H1 (cell line): ENCODE measurements around the gene MBTPS1. TPM values are rescaled to one million over a fixed set of nuclear protein-coding genes. Genes with fewer than 3 reads are reported as not detected.
A peak's percentile ranks its signal among the peaks of the same experiment; 100 is the strongest.

Experiments used
- CTCF ChIA-PET: fragments of 300-600 bp; sonication (Branson Sonifier 250); formaldehyde crosslinking; loops from one replicate; lab custom pipeline; 2021; ENCODE audit not compliant: partially characterized antibody; lab: Charles Lee
- POLR2A ChIA-PET: fragments of 300-600 bp; sonication (Branson Sonifier 250); formaldehyde crosslinking; loops from one replicate; lab custom pipeline; 2021; ENCODE audit warnings: inconsistent platforms; ENCODE audit not compliant: partially characterized antibody; lab: Charles Lee
- DNase-seq, 2 experiments: peaks; one replicate each; pipeline versions ENCODE4 v3.0.0 to v3.0.0-alpha.2; 2010 to 2022; ENCODE audit warnings: low spot score in 2 of 2, low read depth in 1 of 2, mixed read lengths in 1 of 2
- FAIRE-seq: peaks from 2 replicates; lab custom pipeline; 2011; peaks lifted over from hg19 to GRCh38; lab: Jason Lieb, UNC
- H2AFZ ChIP-seq: 2 replicates; pipeline ENCODE4 v1.8.1; 2012; ENCODE audit warnings: low read length, inconsistent platforms
- H2AK5ac ChIP-seq: 2 replicates; pipeline ENCODE4 v1.6.1; 2013; ENCODE audit warnings: low read depth, low read length
- H2BK120ac ChIP-seq: replicated peaks from 2 replicates; pipeline ENCODE3; 2013; ENCODE audit warnings: low read depth, low read length, inconsistent platforms
- H2BK12ac ChIP-seq: 2 replicates; pipeline ENCODE4 v1.6.1; 2013; ENCODE audit warnings: low read depth, low read length
- H2BK15ac ChIP-seq: 2 replicates; pipeline ENCODE4 v1.6.1; 2013; ENCODE audit warnings: low read length
- H2BK20ac ChIP-seq: 2 replicates; pipeline ENCODE4 v1.6.1; 2013; ENCODE audit warnings: low read length
- H2BK5ac ChIP-seq: 2 replicates; pipeline ENCODE4 v1.6.1; 2013; ENCODE audit warnings: low read depth, low read length
- H3K14ac ChIP-seq: 2 replicates; pipeline ENCODE4 v1.6.1; 2013; ENCODE audit warnings: inconsistent platforms; ENCODE audit not compliant: insufficient read length
- H3K18ac ChIP-seq: 2 replicates; pipeline ENCODE4 v1.6.1; 2013; ENCODE audit warnings: low read length; ENCODE audit errors: extremely low read depth
- H3K23ac ChIP-seq: 2 replicates; pipeline ENCODE4 v1.6.1; 2013; ENCODE audit warnings: inconsistent platforms; ENCODE audit not compliant: insufficient read length
- H3K23me2 ChIP-seq: 2 replicates; pipeline ENCODE4 v1.6.1; 2013; ENCODE audit warnings: low read depth, low read length
- H3K27ac ChIP-seq: 2 replicates; pipeline ENCODE4 v1.6.1; 2011; ENCODE audit warnings: low read depth, low read length, inconsistent platforms
- H3K27me3 ChIP-seq, 4 experiments: replicated peaks in 1 of 4; 1 replicate in 1 of 4; 2 replicates in 3 of 4; pipeline versions ENCODE4 v1.6.1 to v1.8.1; 2011 to 2013; ENCODE audit warnings: low read length in 3 of 4, mild to moderate bottlenecking in 3 of 4, inconsistent platforms in 2 of 4, mixed read lengths in 2 of 4, moderate library complexity in 1 of 4; ENCODE audit not compliant: control insufficient read depth in 3 of 4, insufficient read depth in 3 of 4; ENCODE audit errors: extremely low read depth in 1 of 4
- H3K36me3 ChIP-seq, 4 experiments: 2 replicates each; pipeline versions ENCODE4 v1.6.1 to v1.8.1; 2011 to 2013; ENCODE audit warnings: mild to moderate bottlenecking in 4 of 4, low read length in 3 of 4, moderate library complexity in 2 of 4, control low read depth in 1 of 4, inconsistent platforms in 1 of 4; ENCODE audit not compliant: insufficient read depth in 4 of 4, control insufficient read depth in 2 of 4
- H3K4ac ChIP-seq: replicated peaks from 2 replicates; pipeline ENCODE3; 2013; ENCODE audit warnings: low read length, low read depth, mixed read lengths, inconsistent platforms; ENCODE audit not compliant: insufficient read length
- H3K4me1 ChIP-seq, 4 experiments: replicated peaks in 1 of 4; 1 replicate in 1 of 4; 2 replicates in 3 of 4; pipeline versions ENCODE4 v1.6.1 to v1.8.1; 2011 to 2013; ENCODE audit warnings: low read length in 3 of 4, inconsistent platforms in 2 of 4, mixed read lengths in 1 of 4; ENCODE audit not compliant: insufficient read depth in 4 of 4, control insufficient read depth in 3 of 4
- H3K4me2 ChIP-seq, 2 experiments: 2 replicates each; pipeline versions ENCODE4 v1.6.1 to v1.8.1; 2011 to 2013; ENCODE audit warnings: low read depth in 2 of 2, low read length in 2 of 2, control low read depth in 1 of 2, inconsistent platforms in 1 of 2, mild to moderate bottlenecking in 1 of 2; ENCODE audit not compliant: insufficient read depth in 1 of 2
- H3K4me3 ChIP-seq, 4 experiments: fragments of 200-600, 300-600 bp in 1 of 4; sonication (generic), shearing (Covaris generic), sonication (Bioruptor Twin) in 1 of 4; 2 replicates each; pipeline versions ENCODE4 v1.5.1 to v1.8.1; 2011 to 2016; ENCODE audit warnings: low read length in 4 of 4, low read depth in 3 of 4, control low read depth in 2 of 4, inconsistent platforms in 2 of 4, mild to moderate bottlenecking in 2 of 4, mixed read lengths in 1 of 4, moderate library complexity in 1 of 4; ENCODE audit not compliant: insufficient read depth in 2 of 4; ENCODE audit errors: extremely low read depth in 1 of 4
- H3K56ac ChIP-seq: replicated peaks from 2 replicates; pipeline ENCODE3; 2013; ENCODE audit warnings: low read depth, mild to moderate bottlenecking, mixed read lengths, low read length, inconsistent platforms; ENCODE audit not compliant: insufficient read length
- H3K79me1 ChIP-seq: 2 replicates; pipeline ENCODE4 v1.6.1; 2013; ENCODE audit warnings: low read depth, low read length, control low read depth
- H3K79me2 ChIP-seq, 2 experiments: 2 replicates each; pipeline versions ENCODE4 v1.6.1 to v1.8.1; 2012 to 2013; ENCODE audit warnings: low read length in 2 of 2, mild to moderate bottlenecking in 2 of 2, inconsistent platforms in 1 of 2; ENCODE audit not compliant: insufficient read depth in 2 of 2, control insufficient read depth in 1 of 2
- H3K9ac ChIP-seq, 4 experiments: replicated peaks in 1 of 4; 1 replicate in 1 of 4; 2 replicates in 3 of 4; pipeline versions ENCODE4 v1.6.1 to v1.8.1; 2011 to 2013; ENCODE audit warnings: low read depth in 3 of 4, low read length in 3 of 4, control low read depth in 2 of 4, mild to moderate bottlenecking in 2 of 4, moderate library complexity in 2 of 4, inconsistent platforms in 1 of 4; ENCODE audit errors: extremely low read depth in 1 of 4
- H3K9me3 ChIP-seq, 2 experiments: 2 replicates each; pipeline versions ENCODE4 v1.6.1 to v1.8.1; 2012 to 2013; ENCODE audit warnings: mild to moderate bottlenecking in 2 of 2, moderate library complexity in 2 of 2, control low read depth in 1 of 2, inconsistent platforms in 1 of 2, low read depth in 1 of 2, low read length in 1 of 2, mixed read lengths in 1 of 2; ENCODE audit not compliant: insufficient read depth in 2 of 2
- H4K20me1 ChIP-seq, 2 experiments: replicated peaks in 1 of 2; 2 replicates each; pipeline versions ENCODE3 to v1.8.1; 2011 to 2013; ENCODE audit warnings: inconsistent platforms in 2 of 2, low read length in 2 of 2, mild to moderate bottlenecking in 1 of 2; ENCODE audit not compliant: insufficient read depth in 2 of 2, control insufficient read depth in 1 of 2
- H4K5ac ChIP-seq: 2 replicates; pipeline ENCODE4 v1.6.1; 2013; ENCODE audit warnings: low read length, low read depth, mixed read lengths, inconsistent platforms; ENCODE audit not compliant: insufficient read length
- H4K8ac ChIP-seq: 2 replicates; pipeline ENCODE4 v1.8.0; 2013; ENCODE audit warnings: mild to moderate bottlenecking, moderate library complexity, low read length, inconsistent platforms; ENCODE audit not compliant: insufficient read depth; ENCODE audit errors: extremely low read depth
- H4K91ac ChIP-seq: replicated peaks from 2 replicates; pipeline ENCODE3; 2013; ENCODE audit warnings: low read length, mixed read lengths, inconsistent platforms; ENCODE audit not compliant: insufficient read length
- E2F6 ChIP-seq: IDR thresholded peaks from 2 replicates; pipeline ENCODE4 v1.6.1; 2012; ENCODE audit warnings: inconsistent platforms
- WGBS, 2 experiments: shearing (Covaris generic) in 1 of 2; methylation state at CpG; one replicate each; pipeline versions ENCODE4 v1.1.6 to v1.1.7; 2013 to 2015; ENCODE audit warnings: low lambda C conversion rate in 2 of 2, mixed read lengths in 2 of 2, inconsistent platforms in 1 of 2, low coverage in 1 of 2, missing lambda C conversion rate in 1 of 2; ENCODE audit not compliant: insufficient replicate concordance in 2 of 2, insufficient coverage in 1 of 2, insufficient read length in 1 of 2; ENCODE audit errors: extremely low coverage in 1 of 2, missing lambda C conversion rate in 1 of 2; 5-methylcytosine and 5-hydroxymethylcytosine counted together
- polyA plus RNA-seq, 7 experiments: library from polyadenylated mRNA; depleted of rRNA in 3 of 7; stranded (reverse) in 5 of 7; unstranded in 2 of 7; fragments of >200 nt in 5 of 7; fragments of 200-250 nt in 2 of 7; gene quantifications; 1 replicate in 5 of 7; 2 replicates in 1 of 7; 4 replicates in 1 of 7; pipeline versions ENCODE4 v1.2.1 to v1.2.3, GENCODE V29; 2011 to 2013; ENCODE audit warnings: missing spikeins in 2 of 7, mixed read lengths in 2 of 7
- total RNA-seq: library from RNA; stranded (reverse); fragmentation: NEBNext Ultra II Directional; extraction: Animal tissue kit (Norgen Biotek cat#: 25700); gene quantifications from 2 replicates; pipeline ENCODE4 v1.2.1, GENCODE V29; 2021

The MBTPS1 gene
- total and polyA plus RNA-seq, 2 of the 8 experiments (the other 6 are each of a cell fraction or from before 2014, with no cell fraction given), result 30.6 to 53.3 TPM

GRCh38 chr16:84161037-84161436 lies 44.3 kb upstream of the MBTPS1 start:
- H4K8ac ChIP-seq, result no peak overlapping the region
- FAIRE-seq, result no peak
- CTCF ChIA-PET, result interaction anchor here (0.6 to 1.8 kb wide), 9 partner anchors 9 to 954 kb away, joined by 3 to 8 read pairs (median 4); partner anchors contain the start of genes MBTPS1 and TAF1C

More at GRCh38 chr16:84161037-84161436, 44.3 kb upstream of the MBTPS1 start:
- Histone ChIP-seq H3K4me1 (no peaks in the 10 kb centered on the region), H2BK5ac (no peak overlapping the region), H3K23me2 (no peaks in the 10 kb centered on the region), H2BK15ac (no peak overlapping the region), H2BK12ac (no peak overlapping the region), H4K91ac (no peak overlapping the region), H3K27me3 (no peaks in the 10 kb centered on the region; a peak in 1 of 7 replicates), H2BK20ac (no peak overlapping the region), H3K14ac (no peak overlapping the region), H3K56ac (no peak overlapping the region), H3K4me3 (no peak overlapping the region), H3K36me3 (no peaks in the 10 kb centered on the region), H2AK5ac (no peak overlapping the region), H3K4me2 (no peak overlapping the region), H3K79me1 (no peaks in the 10 kb centered on the region), H3K23ac (no peak overlapping the region), H2AFZ (no peak overlapping the region), H3K4ac (no peak overlapping the region), H3K18ac (0 out of 2 replicates have a peak overlapping the region, but pooled peaks have one; percentile 7), H3K27ac (no peak overlapping the region), H4K5ac (no peak overlapping the region), H2BK120ac (no peak overlapping the region), H3K79me2 (no peaks in the 10 kb centered on the region), H3K9ac (no peak overlapping the region), H4K20me1 (no peaks in the 10 kb centered on the region), H3K9me3 (no peaks in the 10 kb centered on the region)
- DNase-seq, result no peak
- POLR2A ChIA-PET, result interaction anchor here (0.8 to 1.2 kb wide), 3 partner anchors 15 to 43 kb away, joined by 3 to 4 read pairs (median 4); partner anchors contain the start of genes DNAAF1 and HSDL1
- WGBS, 2 experiments, result 90% methylated on average over 10 of the region's 10 CpGs; no CpG with 5 or more reads in 1 of the 2 experiments
- TF ChIP-seq E2F6, result no peak
